Mesodermal cell (in vitro differentiated cells): ENCODE data around the gene ZNF385C.
A peak's percentile ranks its signal among the peaks of the same experiment; 100 is the strongest.

ENCODE experiments used
- H3K27ac ChIP-seq: 2 replicates; pipeline ENCODE4 v1.7.0; 2013; ENCODE audit warnings: mild to moderate bottlenecking, low read depth, low read length, moderate library complexity; ENCODE audit not compliant: severe bottlenecking
- H3K36me3 ChIP-seq: 2 replicates; pipeline ENCODE4 v1.7.1; 2013; ENCODE audit warnings: mild to moderate bottlenecking, low read length, moderate library complexity; ENCODE audit not compliant: control insufficient read depth, insufficient read depth
- H3K4me1 ChIP-seq: one replicate; pipeline ENCODE4 v1.7.1; 2013; ENCODE audit warnings: mild to moderate bottlenecking, low read length; ENCODE audit not compliant: insufficient read depth, control insufficient read depth, poor library complexity, severe bottlenecking
- H3K4me3 ChIP-seq: 2 replicates; pipeline ENCODE4 v1.7.0; 2013; ENCODE audit warnings: low read length, control low read depth, mild to moderate bottlenecking; ENCODE audit not compliant: insufficient read depth, poor library complexity, severe bottlenecking; ENCODE audit errors: extremely low read depth
- H3K9me3 ChIP-seq: 2 replicates; pipeline ENCODE4 v1.7.1; 2013; ENCODE audit warnings: mild to moderate bottlenecking, low read length, moderate library complexity; ENCODE audit not compliant: control insufficient read depth
- WGBS, 2 experiments: methylation state at CpG; one replicate each; pipeline ENCODE4 v1.1.5; 2013; ENCODE audit warnings: missing lambda C conversion rate in 2 of 2; ENCODE audit not compliant: insufficient coverage in 2 of 2; 5-methylcytosine and 5-hydroxymethylcytosine counted together

The ZNF385C gene

GRCh38 chr17:42124256-42124655 is 26.0 kb upstream of the ZNF385C start:
- 90 to 91% methylated on average over 3 of the region's 3 CpGs for WGBS, 2 experiments
- peaks cover 56% of the 10 kb centered on the region for H3K36me3 ChIP-seq

GRCh38 chr17:42122371-42123303 is 24.4 kb upstream of the ZNF385C start, which contains the start of gene HSPB9:
TSS of gene HSPB9 (plus strand) at chr17:42122804. CDS start at chr17:42122851, 47 bp downstream.
- WGBS, 2 experiments: 87 to 92% methylated on average over 56 to 60 of the region's 61 CpGs
- no peak within 1 kb of the TSS for H3K27ac ChIP-seq
- H3K36me3 ChIP-seq: peaks cover 46% of the 10 kb centered on the region

More at GRCh38 chr17:42124256-42124655, 26.0 kb upstream of the ZNF385C start:
- Histone ChIP-seq H3K4me3 (no peak overlapping the region), H3K4me1 (peaks cover 5% of the 10 kb centered on the region), H3K9me3 (no peaks in the 10 kb centered on the region), H3K27ac (no peak overlapping the region)

GRCh38 chr17:42120770-42121769 is 22.8 kb upstream of the ZNF385C start, which contains the start of gene KAT2A:
TSS of gene KAT2A (minus strand) at chr17:42121367. CDS start at chr17:42121304, 63 bp downstream.
- Histone ChIP-seq H3K27ac (peak within 1 kb of the TSS; percentile 10), H3K4me3 (peak within 1 kb of the TSS; percentile 71)
- 6% methylated on average over 26 to 28 of the region's 57 CpGs for WGBS, 2 experiments

More at GRCh38 chr17:42122371-42123303, 24.4 kb upstream of the ZNF385C start, which contains the start of gene HSPB9:
- no peaks in the 10 kb centered on the region for H3K9me3 ChIP-seq
- H3K4me1 ChIP-seq: peaks cover 5% of the 10 kb centered on the region
- no peak within 1 kb of the TSS for H3K4me3 ChIP-seq

GRCh38 chr17:42120161-42120769 is 22.0 kb upstream of the ZNF385C start:
- Histone ChIP-seq H3K27ac (no peak overlapping the region), H3K4me3 (peak overlapping the region; percentile 71), H3K36me3 (peaks cover 39% of the 10 kb centered on the region), H3K9me3 (no peaks in the 10 kb centered on the region), H3K4me1 (peaks cover 5% of the 10 kb centered on the region)
- 82 to 87% methylated on average over 2 to 5 of the region's 7 CpGs for WGBS, 2 experiments

More at GRCh38 chr17:42120770-42121769, 22.8 kb upstream of the ZNF385C start, which contains the start of gene KAT2A:
- peaks cover 5% of the 10 kb centered on the region for H3K4me1 ChIP-seq
- peaks cover 41% of the 10 kb centered on the region for H3K36me3 ChIP-seq
- no peaks in the 10 kb centered on the region for H3K9me3 ChIP-seq

GRCh38 chr17:42119301-42119700 is 21.0 kb upstream of the ZNF385C start:
- Histone ChIP-seq H3K4me3 (no peak overlapping the region), H3K4me1 (peaks cover 5% of the 10 kb centered on the region), H3K9me3 (no peaks in the 10 kb centered on the region), H3K27ac (no peak overlapping the region), H3K36me3 (peaks cover 35% of the 10 kb centered on the region)
- WGBS, 2 experiments: 93 to 94% methylated on average over 18 of the region's 18 CpGs

- H3K27ac ChIP-seq: no peak overlapping the region
- WGBS, 2 experiments: 86 to 90% methylated on average over 2 of the region's 2 CpGs
- peaks cover 39% of the 10 kb centered on the region for H3K36me3 ChIP-seq
- H3K9me3 ChIP-seq: no peaks in the 10 kb centered on the region
- H3K4me1 ChIP-seq: peaks cover 5% of the 10 kb centered on the region
- H3K4me3 ChIP-seq: no peak overlapping the region
Observed at GRCh38 chr17:42118545-42118944, 20.3 kb upstream of the ZNF385C start.

GRCh38 chr17:42118126-42118510 is 19.8 kb upstream of the ZNF385C start:
- WGBS, 2 experiments: 84 to 100% methylated on average over 3 to 4 of the region's 4 CpGs
- Histone ChIP-seq H3K4me3 (no peak overlapping the region), H3K27ac (no peak overlapping the region), H3K4me1 (peaks cover 5% of the 10 kb centered on the region), H3K36me3 (peaks cover 41% of the 10 kb centered on the region), H3K9me3 (no peaks in the 10 kb centered on the region)

GRCh38 chr17:42117397-42118125 is 19.3 kb upstream of the ZNF385C start:
- Histone ChIP-seq H3K27ac (no peak overlapping the region), H3K4me3 (no peak overlapping the region), H3K36me3 (peaks cover 37% of the 10 kb centered on the region), H3K4me1 (peaks cover 5% of the 10 kb centered on the region), H3K9me3 (no peaks in the 10 kb centered on the region)
- whole genome bisulfite sequencing, 2 experiments: 90 to 91% methylated on average over 26 to 30 of the region's 30 CpGs

GRCh38 chr17:42116705-42117396 is 18.6 kb upstream of the ZNF385C start:
- no peaks in the 10 kb centered on the region for H3K9me3 ChIP-seq
- H3K4me1 ChIP-seq: peaks cover 5% of the 10 kb centered on the region
- no peak overlapping the region for H3K4me3 ChIP-seq
- no peak overlapping the region for H3K27ac ChIP-seq
- peaks cover 37% of the 10 kb centered on the region for H3K36me3 ChIP-seq
- 57 to 59% methylated on average over 17 of the region's 18 CpGs for WGBS, 2 experiments
